K562 (cell line): Measurements from ENCODE around the gene FAM161A. TPM values are rescaled to one million over a fixed set of nuclear protein-coding genes. Genes with fewer than 3 reads are reported as not detected.
A peak's percentile ranks its signal among the peaks of the same experiment; 100 is the strongest.

Source experiments
- BCLAF1 ChIP-seq, 2 experiments: fragments of 450-650 bp in 1 of 2; IDR thresholded peaks; 2 replicates each; pipeline ENCODE4 v1.6.1; 2011 to 2017; ENCODE audit warnings: low read depth in 2 of 2, antibody characterized with exemption in 1 of 2, borderline replicate concordance in 1 of 2, low read length in 1 of 2, mild to moderate bottlenecking in 1 of 2, mixed read lengths in 1 of 2; ENCODE audit not compliant: control insufficient read depth in 1 of 2
- CXXC5 ChIP-seq: fragments of 250-450 bp; sonication (Bioruptor Pico); IDR thresholded peaks from 2 replicates; pipeline ENCODE4 v1.8.0; 2022; ENCODE audit warnings: inconsistent platforms, mild to moderate bottlenecking, moderate library complexity
- FOXK2 ChIP-seq, 2 experiments: fragments of 450-650 bp; IDR thresholded peaks in 1 of 2; conservative IDR thresholded peaks in 1 of 2; 2 replicates each; pipeline ENCODE4 v1.6.1; 2016; ENCODE audit warnings: low read depth in 2 of 2, mild to moderate bottlenecking in 1 of 2
- HEY1 ChIP-seq: fragments of 250-450 bp; sonication (Bioruptor Pico); IDR thresholded peaks from 2 replicates; pipeline ENCODE4 v1.5.0; 2020; ENCODE audit warnings: mild to moderate bottlenecking, moderate library complexity, borderline replicate concordance
- MGA ChIP-seq: fragments of 450-650 bp; IDR thresholded peaks from 2 replicates; pipeline ENCODE4 v1.6.1; 2016; ENCODE audit warnings: mild to moderate bottlenecking, moderate library complexity
- MTA3 ChIP-seq: fragments of 450-650 bp; formaldehyde crosslinking; IDR thresholded peaks from 2 replicates; pipeline ENCODE4 v1.6.1; 2017; ENCODE audit warnings: mild to moderate bottlenecking, borderline replicate concordance
- RBBP5 ChIP-seq: fragments of 200-600 bp; sonication (generic); IDR thresholded peaks from 2 replicates; pipeline ENCODE4 v1.6.1; 2012; ENCODE audit warnings: borderline replicate concordance, mild to moderate bottlenecking, low read length, control low read depth, inconsistent platforms; ENCODE audit not compliant: insufficient read depth, poor library complexity, severe bottlenecking
- SMAD1 ChIP-seq: fragments of 150-350 bp; IDR thresholded peaks from 2 replicates; pipeline ENCODE4 v1.6.1; 2014; ENCODE audit warnings: low read length, low read depth; ENCODE audit not compliant: partially characterized antibody
- polyA plus RNA-seq, 8 experiments: library from polyadenylated mRNA; depleted of rRNA in 4 of 8; stranded (reverse) in 5 of 8; unstranded in 3 of 8; fragments of >200 nt; fragmentation: Nextera tagmentation in 2 of 8; fragmentation: Illumina TruSeq in 1 of 8; extraction: Ambion mirVana in 2 of 8; extraction: Trizol in 1 of 8; gene quantifications; 2 replicates each; pipeline versions ENCODE4 v1.2.1 to v1.2.3, GENCODE V29; 2011 to 2014; ENCODE audit warnings: inconsistent platforms in 1 of 8, missing spikeins in 1 of 8
- total RNA-seq, 7 experiments: library from RNA; depleted of rRNA in 6 of 7; stranded (reverse); fragments of >200 nt in 6 of 7; fragmentation: Illumina TruSeq in 2 of 7; extraction: Trizol in 2 of 7; gene quantifications; 2 replicates each; pipeline versions ENCODE4 v1.2.1 to v1.2.3, GENCODE V29; 2011 to 2021; ENCODE audit warnings: low replicate concordance in 1 of 7
- TF ChIP-seq, protein P1 (sequence below): fragments of 450-650 bp; IDR thresholded peaks from 2 replicates; pipeline ENCODE4 v1.6.1; 2016; ENCODE audit warnings: antibody characterized with exemption

The FAM161A gene
- total and polyA plus RNA-seq, 9 of the 15 experiments (the other 6 are each of a cell fraction or from before 2014, with no cell fraction given) = 0.27 to 1.4 (median 0.80) TPM

- TF ChIP-seq BCLAF1 (IDR thresholded peaks at IDR 0.05; ENCODE audit: borderline replicate concordance in 1 of 2, control insufficient read depth in 1 of 2, low read depth in 2 of 2, low read length in 1 of 2) (no peak), MGA (peak; percentile 59), CXXC5 (peak; percentile 26; the same call in 1 of the 2 replicates), HEY1 (no peak), MTA3 (peak; percentile 95), RBBP5 (peak; percentile 25), FOXK2 (conservative IDR thresholded peaks at IDR 0.05 in 1 of 2, IDR thresholded peaks at IDR 0.05 in 1 of 2; ENCODE audit: low read depth in 2 of 2) (no peak), SMAD1 (no peak)
- TF ChIP-seq, protein P1, sequence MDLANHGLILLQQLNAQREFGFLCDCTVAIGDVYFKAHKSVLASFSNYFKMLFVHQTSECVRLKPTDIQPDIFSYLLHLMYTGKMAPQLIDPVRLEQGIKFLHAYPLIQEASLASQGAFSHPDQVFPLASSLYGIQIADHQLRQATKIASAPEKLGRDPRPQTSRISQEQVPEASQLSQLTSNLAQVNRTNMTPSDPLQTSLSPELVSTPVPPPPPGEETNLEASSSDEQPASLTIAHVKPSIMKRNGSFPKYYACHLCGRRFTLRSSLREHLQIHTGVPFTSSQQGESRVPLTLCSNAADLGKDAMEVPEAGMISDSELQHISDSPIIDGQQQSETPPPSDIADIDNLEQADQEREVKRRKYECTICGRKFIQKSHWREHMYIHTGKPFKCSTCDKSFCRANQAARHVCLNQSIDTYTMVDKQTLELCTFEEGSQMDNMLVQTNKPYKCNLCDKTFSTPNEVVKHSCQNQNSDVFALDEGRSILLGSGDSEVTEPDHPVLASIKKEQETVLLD = 0 out of 2 replicates have a peak, but pooled peaks have one; percentile 32
Observed at GRCh38 chr2:61853847-61854563, at the start of gene FAM161A (continued).
